H1 (cell line): ENCODE measurements around the gene NOX5.
A peak's percentile ranks its signal among the peaks of the same experiment; 100 is the strongest.

Experiments used
- BACH1 ChIP-seq: IDR thresholded peaks from 2 replicates; pipeline ENCODE4 v1.6.1; 2012; ENCODE audit warnings: low read length, improper control_type of control experiment
- CREB1 ChIP-seq: IDR thresholded peaks from 2 replicates; pipeline ENCODE4 v1.6.1; 2012; ENCODE audit warnings: inconsistent platforms
- EZH2 ChIP-seq: fragments of 200-600 bp; sonication (generic); IDR thresholded peaks from 2 replicates; pipeline ENCODE4 v1.7.1; 2012; ENCODE audit warnings: low read depth, mild to moderate bottlenecking, moderate library complexity, low read length, inconsistent platforms; ENCODE audit not compliant: severe bottlenecking
- GABPA ChIP-seq: IDR thresholded peaks from 2 replicates; pipeline ENCODE4 v1.6.1; 2011; ENCODE audit warnings: mild to moderate bottlenecking, low read length, moderate library complexity, borderline replicate concordance; ENCODE audit not compliant: insufficient read depth
- HDAC6 ChIP-seq: IDR thresholded peaks from one replicate; pipeline ENCODE4 v1.7.1; 2012; ENCODE audit warnings: low read depth, mild to moderate bottlenecking, inconsistent platforms, low read length, moderate library complexity
- POLR2AphosphoS5 ChIP-seq: IDR thresholded peaks from 2 replicates; pipeline ENCODE4 v1.6.1; 2011; ENCODE audit warnings: low read depth, low read length
- SUZ12 ChIP-seq: fragments of 200-600 bp; sonication (generic); IDR thresholded peaks from 2 replicates; pipeline ENCODE4 v1.6.1; 2012; ENCODE audit warnings: mild to moderate bottlenecking, inconsistent platforms, low read length, moderate library complexity, mixed read lengths
- TAF1 ChIP-seq: IDR thresholded peaks from 2 replicates; pipeline ENCODE4 v1.6.1; 2011; ENCODE audit warnings: mild to moderate bottlenecking, low read depth, low read length
- TEAD4 ChIP-seq: IDR thresholded peaks from 2 replicates; pipeline ENCODE4 v1.6.1; 2012; ENCODE audit warnings: low read depth, low read length, inconsistent platforms, mixed read lengths
- TF ChIP-seq, protein P1 (sequence below), 3 experiments: IDR thresholded peaks; 1 replicate in 2 of 3; 2 replicates in 1 of 3; pipeline versions ENCODE4 v1.5.1 to v1.6.1; 2011; ENCODE audit warnings: low read length in 3 of 3, mild to moderate bottlenecking in 3 of 3, inconsistent platforms in 2 of 3, low read depth in 1 of 3, moderate library complexity in 1 of 3; ENCODE audit not compliant: insufficient read depth in 1 of 3; ENCODE audit errors: control extremely low read depth in 1 of 3

GRCh38 chr15:69045802-69046201, 31.3 kb downstream of the NOX5 start:
- TF ChIP-seq EZH2 (no peak), CREB1 (no peak), SUZ12 (no peak), HDAC6 (no peak), TAF1 (no peak), GABPA (no peak), BACH1 (no peak), TEAD4 (no peak), POLR2AphosphoS5 (no peak)
- TF ChIP-seq, protein P1, sequence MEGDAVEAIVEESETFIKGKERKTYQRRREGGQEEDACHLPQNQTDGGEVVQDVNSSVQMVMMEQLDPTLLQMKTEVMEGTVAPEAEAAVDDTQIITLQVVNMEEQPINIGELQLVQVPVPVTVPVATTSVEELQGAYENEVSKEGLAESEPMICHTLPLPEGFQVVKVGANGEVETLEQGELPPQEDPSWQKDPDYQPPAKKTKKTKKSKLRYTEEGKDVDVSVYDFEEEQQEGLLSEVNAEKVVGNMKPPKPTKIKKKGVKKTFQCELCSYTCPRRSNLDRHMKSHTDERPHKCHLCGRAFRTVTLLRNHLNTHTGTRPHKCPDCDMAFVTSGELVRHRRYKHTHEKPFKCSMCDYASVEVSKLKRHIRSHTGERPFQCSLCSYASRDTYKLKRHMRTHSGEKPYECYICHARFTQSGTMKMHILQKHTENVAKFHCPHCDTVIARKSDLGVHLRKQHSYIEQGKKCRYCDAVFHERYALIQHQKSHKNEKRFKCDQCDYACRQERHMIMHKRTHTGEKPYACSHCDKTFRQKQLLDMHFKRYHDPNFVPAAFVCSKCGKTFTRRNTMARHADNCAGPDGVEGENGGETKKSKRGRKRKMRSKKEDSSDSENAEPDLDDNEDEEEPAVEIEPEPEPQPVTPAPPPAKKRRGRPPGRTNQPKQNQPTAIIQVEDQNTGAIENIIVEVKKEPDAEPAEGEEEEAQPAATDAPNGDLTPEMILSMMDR (IDR thresholded peaks at IDR 0.05; ENCODE audit: control extremely low read depth in 1 of 3, insufficient read depth in 1 of 3, low read depth in 1 of 3, low read length in 3 of 3) = peak in 2 of 3 experiments; percentile 15 to 22; a peak in 2 of 4 replicates
